Activated CD8-positive, alpha-beta T cell treated with anti-CD3 and anti-CD28 coated beads for 36 hours (primary cell): Measurements from ENCODE around the gene COL6A2. TPM values are rescaled to one million over a fixed set of nuclear protein-coding genes. Genes with fewer than 3 reads are reported as not detected.

Experiments
- ATAC-seq: fragments of 200-7000 bp; cut with Tn5 transposase; one replicate; pipeline ENCODE4 v1.10.0; 2021; ENCODE audit warnings: mild to moderate bottlenecking, moderate library complexity
- CTCF ChIA-PET: fragments of 350-600 bp; sonication (Branson Sonifier 250); formaldehyde crosslinking; loops from one replicate; lab custom pipeline; 2021; ENCODE audit warnings: antibody characterized with exemption; lab: Charles Lee
- POLR2A ChIA-PET: fragments of 350-600 bp; sonication (Branson Sonifier 250); formaldehyde crosslinking; loops from one replicate; lab custom pipeline; 2021; ENCODE audit warnings: antibody characterized with exemption; lab: Charles Lee
- DNase-seq: peaks from one replicate; pipeline ENCODE4 v3.0.0-alpha.2; 2020
- H3K27ac Mint-ChIP-seq: one replicate; pipeline ENCODE4 v1.8.0; 2021; ENCODE audit warnings: mild to moderate bottlenecking, mixed read lengths
- H3K27me3 Mint-ChIP-seq: one replicate; pipeline ENCODE4 v1.8.0; 2021; ENCODE audit warnings: mixed read lengths
- H3K36me3 Mint-ChIP-seq: one replicate; pipeline ENCODE4 v1.8.0; 2021; ENCODE audit warnings: low read depth, mixed read lengths
- H3K4me1 Mint-ChIP-seq: one replicate; pipeline ENCODE4 v1.8.0; 2021; ENCODE audit warnings: low read depth, mixed read lengths
- H3K4me3 Mint-ChIP-seq: one replicate; pipeline ENCODE4 v1.8.0; 2021; ENCODE audit warnings: mild to moderate bottlenecking, moderate library complexity, mixed read lengths
- H3K9me3 Mint-ChIP-seq: one replicate; pipeline ENCODE4 v1.8.0; 2021; ENCODE audit warnings: mixed read lengths
- CTCF ChIP-seq: fragments of 200-600 bp; IDR thresholded peaks from one replicate; pipeline ENCODE4 v1.8.0; 2022; ENCODE audit warnings: antibody characterized with exemption, mild to moderate bottlenecking
- intact Hi-C: fragments of 100-400 bp; cut with micrococcal nuclease; formaldehyde crosslinking; loops from one replicate; pipeline ENCODE4 v1.10.0; 2022
- total RNA-seq, 2 experiments: library from RNA; stranded (reverse); gene quantifications; one replicate each; pipeline ENCODE4 v1.2.3, GENCODE V29; 2021

COL6A2 gene
- total RNA-seq, 2 experiments from 2014 or later: 25.0 to 25.3 TPM

DNA sequence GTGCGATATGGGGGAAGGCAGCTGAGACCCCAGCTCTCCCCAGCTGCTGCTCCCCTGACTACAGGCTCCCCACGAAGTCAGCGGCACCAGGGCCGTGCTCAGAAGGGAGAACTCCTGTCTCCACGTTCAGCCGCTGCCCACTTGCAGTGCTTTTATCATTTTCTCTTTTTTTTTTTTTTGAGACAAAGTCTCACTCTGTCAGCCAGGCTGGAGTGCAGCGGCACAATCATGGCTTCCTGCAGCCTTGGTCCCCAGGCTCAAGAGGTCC, 58.4 kb downstream of the COL6A2 start:
- POLR2A ChIA-PET: no interaction called here
- no peaks in the 10 kb centered on the region for H3K4me1 Mint-ChIP-seq
- intact Hi-C loops: no loop called here
- no peak overlapping the region for H3K4me3 Mint-ChIP-seq
- H3K9me3 Mint-ChIP-seq: no peaks in the 10 kb centered on the region
- no peak for DNase-seq
- H3K27me3 Mint-ChIP-seq: no peaks in the 10 kb centered on the region
- H3K27ac Mint-ChIP-seq: no peak overlapping the region
- no peak for ATAC-seq
- peaks cover 1% of the 10 kb centered on the region for H3K36me3 Mint-ChIP-seq
- CTCF ChIA-PET: no interaction called here
- TF ChIP-seq CTCF: no peak

- ChIA-PET POLR2A (no interaction called here), CTCF (no interaction called here)
- Mint-ChIP-seq H3K27me3 (no peaks in the 10 kb centered on the region), H3K4me3 (no peak overlapping the region), H3K4me1 (no peaks in the 10 kb centered on the region), H3K27ac (no peak overlapping the region), H3K9me3 (no peaks in the 10 kb centered on the region), H3K36me3 (peaks cover 1% of the 10 kb centered on the region)
- ATAC-seq (no peak), DNase-seq (no peak)
- intact Hi-C loops: no loop called here
- no peak for TF ChIP-seq CTCF
These were observed 58.8 kb downstream of the COL6A2 start for GRCh38 chr21:46156678-46157077.

DNA sequence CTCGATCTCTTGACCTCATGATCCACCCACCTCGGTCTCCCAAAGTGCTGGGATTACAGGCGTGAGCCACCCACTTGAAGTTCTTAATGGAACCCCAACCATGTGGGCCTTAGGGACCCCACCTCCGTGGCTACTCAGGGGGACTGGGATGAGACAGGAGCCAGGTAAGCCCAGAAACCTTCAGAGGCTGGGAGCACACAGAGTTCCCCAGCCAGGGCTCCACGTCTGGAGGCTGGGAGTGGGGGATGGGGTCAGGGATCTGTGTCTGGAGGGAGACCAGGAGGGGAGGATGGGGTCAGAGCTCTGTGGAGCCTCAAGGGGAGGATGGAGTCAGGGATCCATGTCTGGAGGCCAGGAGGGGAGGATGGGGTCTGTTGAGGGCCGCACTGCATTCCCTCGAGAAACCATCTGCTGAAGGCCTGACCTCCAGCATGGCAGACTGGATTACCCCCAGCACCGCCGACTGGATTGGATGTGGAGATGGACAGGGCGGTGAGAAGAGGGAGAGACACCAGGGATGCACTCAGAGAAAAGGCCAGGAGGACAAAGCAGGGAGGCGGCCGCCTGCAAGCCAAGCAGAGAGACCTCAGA, 59.6 kb downstream of the COL6A2 start:
- intact Hi-C loops: no loop called here
- TF ChIP-seq CTCF: no peak
- Mint-ChIP-seq H3K9me3 (no peaks in the 10 kb centered on the region), H3K4me1 (no peaks in the 10 kb centered on the region), H3K36me3 (peaks cover 1% of the 10 kb centered on the region), H3K4me3 (no peak overlapping the region), H3K27ac (no peak overlapping the region), H3K27me3 (no peaks in the 10 kb centered on the region)
- ChIA-PET CTCF (no interaction called here), POLR2A (no interaction called here)
- no peak for DNase-seq
- ATAC-seq: no peak

DNA sequence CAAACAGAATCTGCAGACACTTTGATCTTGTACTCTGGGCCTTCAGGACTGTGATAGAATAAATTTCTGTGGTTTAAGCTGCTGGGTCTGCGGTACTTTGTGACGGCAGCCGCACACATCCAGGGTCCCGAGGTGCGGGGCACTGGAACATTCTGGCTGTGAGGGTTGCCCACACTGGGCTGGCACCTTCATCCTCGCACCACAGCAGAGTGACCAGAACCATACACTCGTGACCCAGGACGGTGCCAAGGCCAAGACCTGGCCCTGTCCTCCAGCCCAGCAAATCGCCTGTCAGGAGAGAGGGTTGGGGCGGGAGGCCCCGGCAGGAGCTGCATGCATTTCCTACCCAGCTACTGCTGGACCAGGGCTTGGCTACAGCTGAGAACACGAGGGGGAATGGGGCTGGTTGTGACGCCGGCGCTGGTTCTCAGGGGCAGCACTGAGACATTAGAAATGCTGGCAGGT, 60.1 kb downstream of the COL6A2 start:
- no peaks in the 10 kb centered on the region for H3K4me1 Mint-ChIP-seq
- no peaks in the 10 kb centered on the region for H3K27me3 Mint-ChIP-seq
- H3K36me3 Mint-ChIP-seq: peaks cover 3% of the 10 kb centered on the region
- no peak overlapping the region for H3K27ac Mint-ChIP-seq
- ATAC-seq: no peak
- ChIA-PET POLR2A (no interaction called here), CTCF (interaction anchor here (1.1 kb wide), 1 partner anchor 15 kb away, joined by 3 read pairs; no protein-coding TSS in a partner anchor)
- intact Hi-C loops: no loop called here
- TF ChIP-seq CTCF: no peak
- H3K9me3 Mint-ChIP-seq: no peaks in the 10 kb centered on the region
- no peak overlapping the region for H3K4me3 Mint-ChIP-seq
- DNase-seq: no peak

DNA sequence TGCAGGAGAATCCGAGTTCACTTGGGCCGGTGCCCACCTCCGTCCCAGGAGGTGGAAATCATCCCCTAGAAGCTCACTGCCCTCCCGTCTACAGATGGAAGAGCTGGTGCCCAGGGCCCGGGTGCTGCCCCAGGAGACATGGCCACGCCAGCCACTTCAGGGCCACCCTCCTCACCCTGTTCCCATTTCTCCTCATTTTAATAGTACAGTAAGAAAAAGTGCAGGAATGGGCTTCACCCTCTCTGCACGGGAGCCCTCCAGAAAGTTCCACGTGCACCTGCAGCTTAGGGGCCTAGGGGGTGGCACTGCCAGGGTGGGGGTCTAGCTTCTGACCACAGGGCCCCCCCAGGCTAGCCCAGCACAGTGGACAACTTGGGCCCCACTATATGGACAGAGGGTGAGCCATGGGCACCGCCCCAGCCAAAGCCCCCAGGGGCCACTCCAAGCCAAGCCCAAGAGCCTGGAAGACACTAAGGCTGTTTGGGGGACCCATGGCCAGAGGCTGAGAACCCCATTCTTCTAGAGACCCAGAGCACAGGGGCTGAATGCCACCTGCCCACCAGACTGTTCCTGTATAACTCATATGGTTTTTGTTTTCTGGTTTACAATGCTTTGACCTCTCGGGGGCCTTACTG, 60.9 kb downstream of the COL6A2 start:
- Mint-ChIP-seq H3K9me3 (no peaks in the 10 kb centered on the region), H3K27ac (no peak overlapping the region), H3K27me3 (no peaks in the 10 kb centered on the region), H3K4me3 (no peak overlapping the region), H3K4me1 (no peaks in the 10 kb centered on the region), H3K36me3 (peaks cover 3% of the 10 kb centered on the region)
- no peak for TF ChIP-seq CTCF
- ChIA-PET CTCF (interaction anchor here (1.1 kb wide), 1 partner anchor 16 kb away, joined by 3 read pairs; no protein-coding TSS in a partner anchor), POLR2A (no interaction called here)
- intact Hi-C loops: no loop called here
- ATAC-seq (no peak), DNase-seq (no peak)
